ENCODE measurements around the gene DEFB123.
"Not testable (repeated sequence)": the region's sequence is repeated elsewhere in the genome, so short reads cannot be mapped to it uniquely, and the experiment has no call there.

Gene DEFB123

GRCh38 chr20:31440012-31440659, at the start of gene DEFB123:
DEFB123 (plus strand) TSS chr20:31440632; CDS start chr20:31440699, 67 bp downstream.
- DNase-seq (ENCODE audit: low spot score): no peak

- no peak for DNase-seq (ENCODE audit: low spot score)
Observed at GRCh38 chr20:31392836-31393235, 47.6 kb upstream of the DEFB123 start.

- DNase-seq (ENCODE audit: low spot score): no peak
Observed at GRCh38 chr20:31394900-31395299, 45.5 kb upstream of the DEFB123 start.

GRCh38 chr20:31403886-31404285, 36.5 kb upstream of the DEFB123 start:
- no peak for DNase-seq (ENCODE audit: low spot score)

DNA sequence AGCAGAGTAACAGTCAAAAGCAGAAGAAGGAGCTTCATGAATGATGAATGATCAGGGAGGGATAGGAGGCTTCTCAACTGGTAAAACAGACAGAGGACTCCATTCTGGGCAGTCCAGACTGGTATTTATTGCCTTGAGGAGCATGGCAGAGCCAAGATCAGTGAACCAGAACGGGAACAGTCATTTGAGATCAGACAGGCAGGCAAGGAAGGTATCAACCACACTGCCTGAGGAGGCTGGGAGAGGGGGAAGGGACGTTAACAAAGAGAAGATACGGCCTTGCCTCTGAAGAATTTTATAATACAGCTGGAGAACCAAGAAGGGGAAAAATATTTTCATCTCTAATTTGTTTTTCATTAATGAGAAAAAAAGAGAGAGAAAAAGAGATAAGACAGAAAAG, 34.3 kb upstream of the DEFB123 start, which contains the start of gene DEFB121:
Gene DEFB121 (minus strand): TSS at position 101 of the 400 bp plus-strand sequence. CDS start 63 bp downstream, at position 38.
- no peak for DNase-seq (ENCODE audit: low spot score)

GRCh38 chr20:31410011-31410410, 30.4 kb upstream of the DEFB123 start:
- no peak for DNase-seq (ENCODE audit: low spot score)

DNA sequence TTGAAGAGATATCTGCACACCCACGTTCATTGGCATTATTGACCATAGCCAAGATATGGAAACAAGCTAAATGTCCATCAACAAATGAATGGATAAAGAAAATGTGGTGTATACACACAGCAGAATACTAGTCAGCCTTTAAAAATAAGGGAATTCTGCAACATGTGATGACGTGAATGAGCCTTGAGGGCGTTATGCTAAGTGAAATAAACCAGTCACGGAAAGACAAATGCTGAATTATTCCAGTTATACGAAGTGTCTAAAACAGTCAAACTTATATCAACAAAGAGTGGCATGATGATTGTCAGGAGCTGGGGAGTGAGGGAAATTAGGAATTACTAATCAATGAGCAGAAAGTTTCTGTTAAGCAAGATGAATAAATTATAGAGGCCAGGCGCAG, 26.1 kb upstream of the DEFB123 start:
- no peak for DNase-seq (ENCODE audit: low spot score)

DNA sequence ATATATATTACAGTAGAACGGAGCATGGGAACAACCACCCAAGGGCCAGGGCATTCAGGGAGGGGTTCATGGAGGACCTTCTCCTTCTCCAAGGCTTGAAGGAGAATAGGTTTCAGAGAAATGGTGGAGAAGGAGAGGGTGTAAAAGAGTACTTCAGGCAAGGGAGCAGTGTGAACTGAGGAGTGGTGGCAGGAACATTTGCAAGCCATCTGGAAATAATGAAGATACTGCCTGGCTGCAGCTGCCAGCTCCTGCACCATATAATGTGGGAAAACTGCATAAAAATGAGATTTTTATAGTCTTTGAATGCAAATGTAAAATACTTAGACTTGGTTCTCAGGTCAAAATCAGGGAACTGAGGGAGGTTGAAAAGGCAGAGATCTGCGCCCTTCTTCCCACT, 24.8 kb upstream of the DEFB123 start:
- no peak for DNase-seq (ENCODE audit: low spot score)

GRCh38 chr20:31418307-31418706, 22.1 kb upstream of the DEFB123 start:
- DNase-seq (ENCODE audit: low spot score): no peak

- no peak for DNase-seq (ENCODE audit: low spot score)
Observed at GRCh38 chr20:31425797-31426196, 14.6 kb upstream of the DEFB123 start.

DNA sequence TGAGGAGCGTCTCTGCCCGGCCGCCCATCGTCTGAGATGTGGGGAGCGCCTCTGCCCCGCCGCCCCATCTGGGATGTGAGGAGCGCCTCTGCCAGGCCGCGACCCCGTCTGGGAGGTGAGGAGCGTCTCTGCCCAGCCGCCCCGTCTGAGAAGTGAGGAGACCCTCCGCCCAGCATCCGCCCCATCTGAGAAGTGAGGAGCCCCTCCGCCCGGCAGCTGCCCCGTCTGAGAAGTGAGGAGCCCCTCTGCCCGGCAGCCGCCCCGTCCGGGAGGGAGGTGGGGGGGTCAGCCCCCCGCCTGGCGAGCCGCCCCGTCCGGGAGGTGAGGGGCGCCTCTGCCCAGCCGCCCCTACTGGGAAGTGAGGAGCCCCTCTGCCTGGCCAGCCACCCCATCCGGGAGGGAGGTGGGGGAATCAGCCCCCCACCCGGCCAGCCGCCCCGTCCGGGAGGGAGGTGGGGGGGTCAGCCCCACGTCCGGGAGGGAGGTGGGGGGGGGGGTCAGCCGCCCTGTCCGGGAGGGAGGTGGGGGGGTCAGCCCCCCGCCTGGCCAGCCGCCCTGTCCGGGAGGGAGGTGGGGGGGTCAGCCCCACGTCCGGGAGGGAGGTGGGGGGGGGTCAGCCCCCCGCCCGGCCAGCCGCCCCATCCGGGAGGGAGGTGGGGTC, 13.4 kb upstream of the DEFB123 start:
- DNase-seq (ENCODE audit: low spot score): not testable (repeated sequence)

GRCh38 chr20:31427576-31427975, 12.9 kb upstream of the DEFB123 start:
- DNase-seq (ENCODE audit: low spot score): not testable (repeated sequence)

GRCh38 chr20:31430568-31431115, 9.8 kb upstream of the DEFB123 start:
- DNase-seq (ENCODE audit: low spot score): no peak

- DNase-seq (ENCODE audit: low spot score): no peak
Observed at GRCh38 chr20:31446084-31446819, 5.8 kb downstream of the DEFB123 start.

GRCh38 chr20:31449511-31450414, 9.3 kb downstream of the DEFB123 start:
- no peak for DNase-seq (ENCODE audit: low spot score)

DNA sequence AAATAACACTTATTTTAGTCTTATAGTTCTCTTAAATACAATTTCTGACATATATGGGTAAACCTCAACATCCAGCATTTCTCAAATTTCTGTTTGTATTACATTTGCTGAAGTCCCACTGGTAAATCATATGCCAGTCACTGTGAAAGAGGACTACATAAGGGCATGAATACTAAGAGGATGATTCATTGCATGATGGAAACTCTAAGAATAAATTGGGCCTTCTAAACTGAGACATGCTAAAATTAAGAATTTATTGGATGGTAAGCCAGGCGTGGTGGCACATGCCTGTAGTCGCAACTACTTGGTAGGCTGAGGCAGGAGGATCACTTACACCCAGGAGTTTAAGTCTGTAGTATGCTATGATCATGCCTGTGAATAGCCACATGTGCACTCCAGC, 12.1 kb downstream of the DEFB123 start:
- no peak for DNase-seq (ENCODE audit: low spot score)

- no peak for DNase-seq (ENCODE audit: low spot score)
Observed at GRCh38 chr20:31454361-31454760, 13.9 kb downstream of the DEFB123 start.

DNA sequence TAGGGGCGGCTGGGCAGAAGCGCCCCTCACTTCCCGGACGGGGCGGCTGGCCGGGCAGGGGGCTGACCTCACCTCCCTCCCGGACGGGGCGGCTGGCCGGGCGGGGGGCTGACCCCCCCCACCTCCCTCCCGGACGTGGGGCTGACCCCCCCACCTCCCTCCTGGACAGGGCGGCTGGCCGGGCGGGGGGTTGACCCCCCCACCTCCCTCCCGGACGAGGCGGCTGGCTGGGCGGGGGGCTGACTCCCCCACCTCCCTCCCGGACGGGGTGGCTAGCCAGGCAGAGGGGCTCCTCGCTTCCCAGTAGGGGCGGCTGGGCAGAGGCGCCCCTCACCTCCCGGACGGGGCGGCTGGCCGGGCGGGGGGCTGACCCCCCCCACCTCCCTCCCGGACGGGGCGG, 30.5 kb downstream of the DEFB123 start:
- not testable (repeated sequence) for DNase-seq (ENCODE audit: low spot score)

DNA sequence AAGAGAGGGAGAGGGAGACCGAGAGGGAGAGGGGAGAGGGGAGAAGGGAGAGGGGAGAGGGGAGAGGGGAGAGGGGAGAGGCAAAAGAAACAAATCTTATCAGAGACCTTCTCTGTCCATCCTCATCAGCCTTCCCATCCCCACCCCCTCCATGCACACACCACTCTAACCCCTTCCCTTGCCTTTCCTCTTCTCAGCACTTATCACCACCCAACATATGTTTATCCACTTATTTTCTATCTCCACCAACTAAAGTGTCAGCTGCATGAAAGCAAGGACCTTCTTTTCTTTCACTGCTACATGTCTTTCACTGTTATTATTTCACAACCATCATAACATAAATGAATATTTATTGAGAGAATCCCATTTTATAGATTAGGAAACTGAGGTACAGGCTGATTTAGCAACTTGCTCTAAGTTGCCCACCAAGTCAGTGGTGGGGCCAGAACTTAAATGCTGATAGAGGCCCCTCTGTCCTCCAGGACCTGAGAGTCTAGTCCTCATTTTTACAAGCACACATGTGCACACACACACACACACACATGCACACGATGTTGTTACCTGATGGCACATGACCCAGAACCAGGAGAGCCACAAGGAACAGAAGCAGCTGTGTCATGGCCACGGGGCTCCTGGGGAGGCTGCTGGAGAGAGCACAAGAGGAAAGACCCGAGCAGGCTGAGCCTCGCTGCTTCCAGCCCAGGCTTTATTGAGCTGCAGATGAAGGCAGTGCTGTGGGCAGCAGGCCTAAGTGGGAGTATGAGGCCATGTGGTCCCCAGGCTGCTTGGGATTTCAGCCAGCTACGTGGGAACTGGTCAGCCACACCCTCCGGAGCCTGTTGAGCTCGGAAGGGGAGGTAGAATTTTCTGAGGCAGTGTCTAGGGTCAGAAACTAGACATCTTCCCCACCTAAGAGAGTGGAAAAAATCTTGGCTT, 32.2 kb downstream of the DEFB123 start:
- DNase-seq (ENCODE audit: low spot score): no peak

GRCh38 chr20:31473331-31474096, 33.1 kb downstream of the DEFB123 start:
- no peak for DNase-seq (ENCODE audit: low spot score)
